ENCODE measurements around the gene RNF111. TPM values are rescaled to one million over a fixed set of nuclear protein-coding genes. Genes with fewer than 3 reads are reported as not detected.
"Not testable (repeated sequence)": the region's sequence is repeated elsewhere in the genome, so short reads cannot be mapped to it uniquely, and the experiment has no call there.

RNF111 gene
- polyA plus RNA-seq, 1 donor = 30.7 TPM

- H3K27me3 ChIP-seq (ENCODE audit: control insufficient read depth, insufficient read depth, low read length); H3K4me3 ChIP-seq (ENCODE audit: low read length); H3K4me1 ChIP-seq (ENCODE audit: control insufficient read depth, insufficient read depth, low read length); H3K27ac ChIP-seq (ENCODE audit: low read length); DNase-seq: not testable (repeated sequence)
- Histone ChIP-seq H3K9me3 (ENCODE audit: control insufficient read depth, low read depth, low read length) (peaks cover 17% of the 10 kb centered on the region), H3K36me3 (ENCODE audit: control insufficient read depth, insufficient read depth, low read length) (peaks cover 16% of the 10 kb centered on the region)
- no CpG with 5 or more reads among the region's 1 CpG for WGBS (ENCODE audit: insufficient coverage, low lambda C conversion rate)
Observed at GRCh38 chr15:59127255-59127654, 139.8 kb downstream of the RNF111 start.

DNA sequence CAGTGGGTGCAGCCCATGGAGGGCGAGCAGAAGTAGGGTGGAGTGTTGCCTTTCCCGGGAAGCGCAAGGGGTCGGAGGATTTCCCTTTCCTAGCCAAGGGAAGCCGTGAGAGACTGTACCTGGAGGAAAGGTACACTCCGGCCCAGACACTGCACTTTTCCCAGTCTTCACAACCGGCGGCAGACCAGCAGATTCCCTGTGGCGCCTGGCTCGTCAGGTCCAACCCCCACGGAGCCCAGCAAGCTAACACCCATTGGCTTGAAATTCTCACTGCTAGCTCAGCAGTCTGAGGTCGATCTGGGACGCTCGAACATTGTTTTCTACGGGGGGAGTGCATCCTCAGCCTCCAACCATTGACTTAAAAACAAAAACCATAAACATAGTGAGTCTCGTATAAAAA is 144.0 kb downstream of the RNF111 start:
- WGBS (ENCODE audit: insufficient coverage, low lambda C conversion rate) = no CpG with 5 or more reads among the region's 16 CpGs

GRCh38 chr15:59131969-59132562 is 144.6 kb downstream of the RNF111 start:
- H3K27ac ChIP-seq (ENCODE audit: low read length) = no peak overlapping the region
- H3K27me3 ChIP-seq (ENCODE audit: control insufficient read depth, insufficient read depth, low read length) = no peaks in the 10 kb centered on the region
- peak in 1 of 2 donors; percentile 30 for DNase-seq
- H3K9me3 ChIP-seq (ENCODE audit: control insufficient read depth, low read depth, low read length) = peaks cover 17% of the 10 kb centered on the region
- H3K36me3 ChIP-seq (ENCODE audit: control insufficient read depth, insufficient read depth, low read length) = peaks cover 54% of the 10 kb centered on the region
- peaks cover 3% of the 10 kb centered on the region for H3K4me1 ChIP-seq (ENCODE audit: control insufficient read depth, insufficient read depth, low read length)
- H3K4me3 ChIP-seq (ENCODE audit: low read length) = no peak overlapping the region
- WGBS (ENCODE audit: insufficient coverage, low lambda C conversion rate) = no CpG with 5 or more reads among the region's 3 CpGs

More for the DNA sequence above, 144.0 kb downstream of the RNF111 start:
- Histone ChIP-seq H3K27ac (ENCODE audit: low read length) (no peak overlapping the region), H3K4me1 (ENCODE audit: control insufficient read depth, insufficient read depth, low read length) (peaks cover 3% of the 10 kb centered on the region), H3K9me3 (ENCODE audit: control insufficient read depth, low read depth, low read length) (peaks cover 17% of the 10 kb centered on the region), H3K4me3 (ENCODE audit: low read length) (no peak overlapping the region), H3K36me3 (ENCODE audit: control insufficient read depth, insufficient read depth, low read length) (peaks cover 48% of the 10 kb centered on the region), H3K27me3 (ENCODE audit: control insufficient read depth, insufficient read depth, low read length) (no peaks in the 10 kb centered on the region)
- no peak for DNase-seq

DNA sequence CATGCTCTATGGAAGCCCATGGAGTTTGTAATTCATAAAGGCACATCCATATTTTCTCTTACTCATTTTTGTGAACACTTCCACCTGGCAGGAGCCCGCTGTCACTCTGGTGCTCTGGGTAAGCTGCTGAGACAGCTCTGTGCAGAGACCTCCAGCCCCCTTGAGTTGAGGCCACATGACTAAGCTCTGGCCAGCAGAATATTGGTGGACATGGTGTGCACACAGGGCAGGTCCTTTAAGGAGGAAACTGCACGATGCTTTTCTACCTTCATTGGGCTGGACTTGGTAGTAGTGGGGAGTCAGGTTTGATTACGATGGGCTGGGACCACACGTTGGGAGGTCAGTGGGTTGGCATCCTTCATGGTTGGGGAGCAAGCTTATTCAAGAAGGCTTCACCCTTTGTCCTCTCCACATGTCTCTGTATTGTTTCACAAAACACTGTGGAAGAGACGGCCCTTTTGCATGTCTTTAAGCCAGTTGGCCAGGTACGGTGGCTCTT is 146.5 kb downstream of the RNF111 start:
- Histone ChIP-seq H3K36me3 (ENCODE audit: control insufficient read depth, insufficient read depth, low read length) (peaks cover 70% of the 10 kb centered on the region), H3K4me3 (ENCODE audit: low read length) (no peak overlapping the region), H3K27ac (ENCODE audit: low read length) (no peak overlapping the region), H3K4me1 (ENCODE audit: control insufficient read depth, insufficient read depth, low read length) (peaks cover 3% of the 10 kb centered on the region), H3K27me3 (ENCODE audit: control insufficient read depth, insufficient read depth, low read length) (no peaks in the 10 kb centered on the region), H3K9me3 (ENCODE audit: control insufficient read depth, low read depth, low read length) (peaks cover 17% of the 10 kb centered on the region)
- no peak for DNase-seq
- no CpG with 5 or more reads among the region's 6 CpGs for WGBS (ENCODE audit: insufficient coverage, low lambda C conversion rate)

DNA sequence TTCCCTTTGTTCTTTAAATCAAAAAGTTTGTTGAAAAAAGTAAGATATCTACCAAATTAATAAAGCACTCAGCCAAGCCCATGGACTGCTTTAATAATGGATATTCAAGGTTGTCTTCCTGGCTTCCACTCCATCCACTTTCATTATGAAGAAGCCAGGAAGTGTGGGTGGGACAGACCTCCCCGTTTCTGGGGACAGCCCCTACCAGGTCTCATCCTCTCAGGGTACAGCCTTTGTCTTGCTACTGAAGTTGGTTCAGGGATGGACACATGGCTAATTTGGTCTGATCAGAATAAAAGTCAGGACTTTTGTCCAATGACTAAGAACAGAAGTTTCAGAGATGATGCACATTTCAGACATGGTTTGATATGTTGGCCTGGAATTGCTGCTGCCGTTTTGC is 150.1 kb downstream of the RNF111 start:
- no peak overlapping the region for H3K4me3 ChIP-seq (ENCODE audit: low read length)
- peaks cover 81% of the 10 kb centered on the region for H3K36me3 ChIP-seq (ENCODE audit: control insufficient read depth, insufficient read depth, low read length)
- no peak for DNase-seq
- no peaks in the 10 kb centered on the region for H3K9me3 ChIP-seq (ENCODE audit: control insufficient read depth, low read depth, low read length)
- 40% methylated on average over 1 of the region's 2 CpGs for WGBS (ENCODE audit: insufficient coverage, low lambda C conversion rate)
- no peak overlapping the region for H3K27ac ChIP-seq (ENCODE audit: low read length)
- no peaks in the 10 kb centered on the region for H3K4me1 ChIP-seq (ENCODE audit: control insufficient read depth, insufficient read depth, low read length)
- H3K27me3 ChIP-seq (ENCODE audit: control insufficient read depth, insufficient read depth, low read length) = no peaks in the 10 kb centered on the region

DNA sequence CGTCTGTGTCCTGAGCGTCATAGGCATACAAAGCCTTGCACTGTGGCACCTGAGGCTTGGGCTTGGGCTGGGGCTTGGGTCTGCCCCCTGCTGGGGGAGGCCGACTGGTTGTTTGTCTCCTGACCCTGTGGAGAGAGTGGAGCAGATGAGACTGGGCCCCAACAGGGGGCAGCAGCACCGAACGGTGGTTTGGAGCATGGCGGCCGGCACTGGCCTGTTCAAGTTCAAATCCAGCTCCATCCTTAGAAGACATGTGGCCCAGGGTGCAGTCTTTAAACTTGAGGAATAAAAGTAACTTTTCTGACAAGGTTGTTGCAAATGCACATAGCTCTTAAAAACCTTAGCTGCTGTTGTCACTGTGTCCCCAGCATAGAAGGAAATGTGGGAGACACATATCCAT is 150.8 kb downstream of the RNF111 start:
- H3K27me3 ChIP-seq (ENCODE audit: control insufficient read depth, insufficient read depth, low read length) = no peaks in the 10 kb centered on the region
- H3K36me3 ChIP-seq (ENCODE audit: control insufficient read depth, insufficient read depth, low read length) = peaks cover 83% of the 10 kb centered on the region
- H3K4me1 ChIP-seq (ENCODE audit: control insufficient read depth, insufficient read depth, low read length) = no peaks in the 10 kb centered on the region
- H3K9me3 ChIP-seq (ENCODE audit: control insufficient read depth, low read depth, low read length) = no peaks in the 10 kb centered on the region
- whole genome bisulfite sequencing (ENCODE audit: insufficient coverage, low lambda C conversion rate) = no CpG with 5 or more reads among the region's 7 CpGs
- H3K4me3 ChIP-seq (ENCODE audit: low read length) = no peak overlapping the region
- DNase-seq = peak in 1 of 2 donors; percentile 19
- H3K27ac ChIP-seq (ENCODE audit: low read length) = no peak overlapping the region

GRCh38 chr15:59140422-59141226 is 153.2 kb downstream of the RNF111 start:
- H3K36me3 ChIP-seq (ENCODE audit: control insufficient read depth, insufficient read depth, low read length) = peaks cover 74% of the 10 kb centered on the region
- no peak overlapping the region for H3K4me3 ChIP-seq (ENCODE audit: low read length)
- no peaks in the 10 kb centered on the region for H3K9me3 ChIP-seq (ENCODE audit: control insufficient read depth, low read depth, low read length)
- WGBS (ENCODE audit: insufficient coverage, low lambda C conversion rate) = 92% methylated on average over 4 of the region's 9 CpGs
- DNase-seq = no peak
- no peaks in the 10 kb centered on the region for H3K27me3 ChIP-seq (ENCODE audit: control insufficient read depth, insufficient read depth, low read length)
- H3K4me1 ChIP-seq (ENCODE audit: control insufficient read depth, insufficient read depth, low read length) = no peaks in the 10 kb centered on the region
- H3K27ac ChIP-seq (ENCODE audit: low read length) = no peak overlapping the region

GRCh38 chr15:59143281-59143680 is 155.8 kb downstream of the RNF111 start:
- no peak for DNase-seq
- Histone ChIP-seq H3K27ac (ENCODE audit: low read length) (no peak overlapping the region), H3K36me3 (ENCODE audit: control insufficient read depth, insufficient read depth, low read length) (peaks cover 60% of the 10 kb centered on the region), H3K4me3 (ENCODE audit: low read length) (no peak overlapping the region), H3K27me3 (ENCODE audit: control insufficient read depth, insufficient read depth, low read length) (no peaks in the 10 kb centered on the region), H3K4me1 (ENCODE audit: control insufficient read depth, insufficient read depth, low read length) (no peaks in the 10 kb centered on the region), H3K9me3 (ENCODE audit: control insufficient read depth, low read depth, low read length) (no peaks in the 10 kb centered on the region)
- WGBS (ENCODE audit: insufficient coverage, low lambda C conversion rate) = no CpG with 5 or more reads among the region's 5 CpGs

- WGBS (ENCODE audit: insufficient coverage, low lambda C conversion rate) = 100% methylated on average over 3 of the region's 10 CpGs
- not testable (repeated sequence) for H3K27me3 ChIP-seq (ENCODE audit: control insufficient read depth, insufficient read depth, low read length); H3K4me3 ChIP-seq (ENCODE audit: low read length); H3K4me1 ChIP-seq (ENCODE audit: control insufficient read depth, insufficient read depth, low read length); DNase-seq; H3K9me3 ChIP-seq (ENCODE audit: control insufficient read depth, low read depth, low read length); H3K27ac ChIP-seq (ENCODE audit: low read length)
- peaks cover 58% of the 10 kb centered on the region for H3K36me3 ChIP-seq (ENCODE audit: control insufficient read depth, insufficient read depth, low read length)
Observed at GRCh38 chr15:59144594-59144993, 157.1 kb downstream of the RNF111 start.
